Endothelial cell (in vitro differentiated cells): ENCODE data around the gene CRTC2. TPM values are rescaled to one million over a fixed set of nuclear protein-coding genes. Genes with fewer than 3 reads are reported as not detected.

Source experiments
- DNase-seq: peaks from one replicate; pipeline ENCODE4 v3.0.0; 2021; ENCODE audit warnings: low spot score
- H3K27ac Mint-ChIP-seq: one replicate; pipeline ENCODE4 v1.8.0; 2021; ENCODE audit warnings: mixed read lengths, inconsistent platforms; ENCODE audit not compliant: unreplicated experiment
- H3K27me3 Mint-ChIP-seq: one replicate; pipeline ENCODE4 v1.8.0; 2021; ENCODE audit warnings: mild to moderate bottlenecking, moderate library complexity, mixed read lengths, inconsistent platforms; ENCODE audit not compliant: unreplicated experiment
- H3K36me3 Mint-ChIP-seq: one replicate; pipeline ENCODE4 v1.8.0; 2021; ENCODE audit warnings: mild to moderate bottlenecking, low read depth, mixed read lengths, inconsistent platforms; ENCODE audit not compliant: unreplicated experiment
- H3K4me1 Mint-ChIP-seq: one replicate; pipeline ENCODE4 v1.8.0; 2021; ENCODE audit warnings: mild to moderate bottlenecking, mixed read lengths, inconsistent platforms; ENCODE audit not compliant: unreplicated experiment
- H3K4me3 Mint-ChIP-seq: one replicate; pipeline ENCODE4 v1.8.0; 2021; ENCODE audit warnings: mild to moderate bottlenecking, mixed read lengths, inconsistent platforms; ENCODE audit not compliant: unreplicated experiment
- H3K9me3 Mint-ChIP-seq: one replicate; pipeline ENCODE4 v1.8.0; 2021; ENCODE audit warnings: mixed read lengths, inconsistent platforms; ENCODE audit not compliant: unreplicated experiment
- CTCF ChIP-seq: fragments of 200-600 bp; sonication (generic); IDR thresholded peaks from one replicate; pipeline ENCODE4 v1.5.0; 2021; ENCODE audit warnings: antibody characterized with exemption; ENCODE audit not compliant: unreplicated experiment
- total RNA-seq: library from RNA; stranded (reverse); fragmentation: NEBNext Ultra II Directional; extraction: Animal tissue kit (Norgen Biotek cat#: 25700); gene quantifications from one replicate; pipeline ENCODE4 v1.2.1, GENCODE V29; 2021; ENCODE audit not compliant: unreplicated experiment

The CRTC2 gene
- total RNA-seq, 1 donor from 2014 or later: 69.9 TPM

GRCh38 chr1:153939476-153939875 is 18.9 kb downstream of the CRTC2 start:
- peaks cover 47% of the 10 kb centered on the region for H3K36me3 Mint-ChIP-seq
- no peak for DNase-seq
- H3K27me3 Mint-ChIP-seq: peaks cover 7% of the 10 kb centered on the region
- no peak overlapping the region for H3K27ac Mint-ChIP-seq
- H3K4me3 Mint-ChIP-seq: peak overlapping the region; percentile 25
- no peak for TF ChIP-seq CTCF
- H3K9me3 Mint-ChIP-seq: no peaks in the 10 kb centered on the region
- H3K4me1 Mint-ChIP-seq: peaks cover 3% of the 10 kb centered on the region

- TF ChIP-seq CTCF: no peak
- H3K4me1 Mint-ChIP-seq: no peaks in the 10 kb centered on the region
- H3K27me3 Mint-ChIP-seq: peaks cover 8% of the 10 kb centered on the region
- no peak overlapping the region for H3K27ac Mint-ChIP-seq
- H3K36me3 Mint-ChIP-seq: peaks cover 49% of the 10 kb centered on the region
- H3K9me3 Mint-ChIP-seq: no peaks in the 10 kb centered on the region
- H3K4me3 Mint-ChIP-seq: peak overlapping the region; percentile 25
- DNase-seq: no peak
These were observed 19.4 kb downstream of the CRTC2 start for GRCh38 chr1:153938996-153939395.

- Mint-ChIP-seq H3K4me3 (peak overlapping the region; percentile 37), H3K27me3 (peaks cover 6% of the 10 kb centered on the region), H3K27ac (no peak overlapping the region), H3K36me3 (peaks cover 44% of the 10 kb centered on the region), H3K9me3 (no peaks in the 10 kb centered on the region), H3K4me1 (no peaks in the 10 kb centered on the region)
- no peak for DNase-seq
- TF ChIP-seq CTCF: no peak
These were observed 21.1 kb downstream of the CRTC2 start for GRCh38 chr1:153937331-153937730.

GRCh38 chr1:153936011-153936802 is 22.2 kb downstream of the CRTC2 start:
- H3K4me1 Mint-ChIP-seq: no peaks in the 10 kb centered on the region
- peaks cover 6% of the 10 kb centered on the region for H3K27me3 Mint-ChIP-seq
- H3K4me3 Mint-ChIP-seq: no peak overlapping the region
- no peak for DNase-seq
- no peaks in the 10 kb centered on the region for H3K9me3 Mint-ChIP-seq
- no peak overlapping the region for H3K27ac Mint-ChIP-seq
- TF ChIP-seq CTCF: no peak
- H3K36me3 Mint-ChIP-seq: peaks cover 44% of the 10 kb centered on the region

GRCh38 chr1:153934746-153935145 is 23.7 kb downstream of the CRTC2 start:
- H3K27ac Mint-ChIP-seq: peak overlapping the region; percentile 17
- TF ChIP-seq CTCF: no peak
- peaks cover 3% of the 10 kb centered on the region for H3K27me3 Mint-ChIP-seq
- DNase-seq: no peak
- H3K4me3 Mint-ChIP-seq: no peak overlapping the region
- peaks cover 36% of the 10 kb centered on the region for H3K36me3 Mint-ChIP-seq
- H3K4me1 Mint-ChIP-seq: no peaks in the 10 kb centered on the region
- no peaks in the 10 kb centered on the region for H3K9me3 Mint-ChIP-seq
